ENCODE measurements around the gene CRCP. TPM values are rescaled to one million over a fixed set of nuclear protein-coding genes. Genes with fewer than 3 reads are reported as not detected.

The CRCP gene
- total RNA-seq (2014; rRNA removed; shearing (Covaris generic)): 34.2 and 42.9 TPM in 2 replicates

GRCh38 chr7:66114743-66115649 is at the start of gene CRCP:
Gene CRCP, plus strand, starts transcription at chr7:66114847. Its CDS starts 116 bp downstream, at chr7:66114963.

GRCh38 chr7:66075590-66076461 is 38.8 kb upstream of the CRCP start, which contains the start of gene ASL:
Gene ASL, plus strand, starts transcription at chr7:66075819. Its CDS starts 263 bp downstream, at chr7:66076082.

Other genes with a start within 250 kb of the CRCP start
- gene VKORC1L1, start 241.8 kb upstream of the CRCP start, total RNA-seq (2014; rRNA removed; shearing (Covaris generic)): 6.6 and 6.9 TPM in 2 replicates
- 50.0 and 50.5 TPM in 2 replicates for gene GUSB, start 132.6 kb upstream of the CRCP start, total RNA-seq (2014; rRNA removed; shearing (Covaris generic))
- 36.3 and 43.8 TPM in 2 replicates for gene ASL, start 39.0 kb upstream of the CRCP start, total RNA-seq (2014; rRNA removed; shearing (Covaris generic))
- 24.7 and 25.4 TPM in 2 replicates for gene TPST1, start 90.5 kb downstream of the CRCP start, total RNA-seq (2014; rRNA removed; shearing (Covaris generic))

Measured in A375 (cell line).